ENCODE results near the gene PIH1D2. TPM values are rescaled to one million over a fixed set of nuclear protein-coding genes. Genes with fewer than 3 reads are reported as not detected.

The PIH1D2 gene
- total and polyA plus RNA-seq, 9 of the 15 experiments (the other 6 are each of a cell fraction or from before 2014, with no cell fraction given) = 1.5 to 5.4 (median 3.0) TPM

GRCh38 chr11:112024773-112025678, 48.8 kb downstream of the PIH1D2 start, which contains the start of gene DLAT (continued):
- no peak for TF ChIP-seq ZNF518B (CRISPR knock-in tag; IDR thresholded peaks at IDR 0.05)
- no peak for TF ChIP-seq LEF1 (IDR thresholded peaks at IDR 0.05)
- TF ChIP-seq POLR2AphosphoS5 (IDR thresholded peaks at IDR 0.05; ENCODE audit: control insufficient read depth, insufficient read depth, low read depth, low read length) = peak; percentile 75
- no peak for TF ChIP-seq MECOM (CRISPR knock-in tag; IDR thresholded peaks at IDR 0.05)
- TF ChIP-seq ATF2 (CRISPR knock-in tag; IDR thresholded peaks at IDR 0.05) = no peak
- peak; percentile 51; the same call in 1 of the 2 replicates for TF ChIP-seq RB1 (IDR thresholded peaks at IDR 0.05; ENCODE audit: low read depth)
- TF ChIP-seq ID3 (CRISPR knock-in tag; IDR thresholded peaks at IDR 0.05) = no peak
- peak; percentile 49; the same call in 1 of the 2 replicates for TF ChIP-seq ID3 (tag; IDR thresholded peaks at IDR 0.05)
- no peak for TF ChIP-seq FOXA3 (CRISPR knock-in tag; conservative IDR thresholded peaks at IDR 0.05 in 1 of 2, IDR thresholded peaks at IDR 0.05 in 1 of 2)
- TF ChIP-seq LCOR (CRISPR knock-in tag; IDR thresholded peaks at IDR 0.05) = peak; percentile 95
- peak; percentile 90 to 94 for TF ChIP-seq MNT (conservative IDR thresholded peaks at IDR 0.05)
- 0 out of 2 replicates have a peak, but pooled peaks have one; percentile 75 for TF ChIP-seq ZBTB1 (CRISPR knock-in tag; IDR thresholded peaks at IDR 0.05; ENCODE audit: borderline replicate concordance, low read depth)
- TF ChIP-seq TFAM (CRISPR knock-in tag; conservative IDR thresholded peaks at IDR 0.05) = no peak
- TF ChIP-seq ETS1 (conservative IDR thresholded peaks at IDR 0.05; ENCODE audit: control insufficient read depth, low read depth, low read length) = peak; percentile 31
- no peak for TF ChIP-seq NR4A1 (CRISPR knock-in tag; IDR thresholded peaks at IDR 0.05)
- TF ChIP-seq NR4A1 (tag; IDR thresholded peaks at IDR 0.05) = no peak
- TF ChIP-seq SIRT6 (IDR thresholded peaks at IDR 0.05; ENCODE audit: low read depth, low read length) = no peak
